Measurements from ENCODE around the gene TSC1.
"Not testable (repeated sequence)": the region's sequence is repeated elsewhere in the genome, so short reads cannot be mapped to it uniquely, and the experiment has no call there.

TSC1 gene

GRCh38 chr9:132978112-132978450, 33.7 kb upstream of the TSC1 start:
- H3K27ac ChIP-seq, result no peak overlapping the region
- no peak for DNase-seq (ENCODE audit: low read depth, low spot score)

DNA sequence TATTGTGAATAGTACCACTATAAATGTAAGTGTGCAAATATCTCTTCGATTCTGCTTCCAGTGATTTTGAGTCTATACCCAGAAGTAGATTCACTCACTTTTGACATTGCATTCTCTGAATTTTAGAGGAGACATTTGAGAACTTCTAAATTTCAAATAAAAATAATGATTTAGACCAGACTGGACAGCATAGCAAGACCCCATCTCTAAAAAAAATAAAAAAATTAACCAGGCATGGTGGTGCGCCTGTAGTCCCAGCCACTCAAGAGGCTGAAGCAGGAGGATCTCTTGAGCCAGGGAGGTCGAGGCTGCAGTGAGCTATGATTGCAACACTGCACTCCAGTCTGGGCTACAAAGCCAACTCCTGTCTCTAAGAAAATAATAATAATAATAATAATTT, 32.2 kb upstream of the TSC1 start:
- DNase-seq (ENCODE audit: low read depth, low spot score), result no peak
- no peak overlapping the region for H3K27ac ChIP-seq

GRCh38 chr9:132975961-132976360, 31.5 kb upstream of the TSC1 start:
- no peak overlapping the region for H3K27ac ChIP-seq
- DNase-seq (ENCODE audit: low read depth, low spot score), result no peak

GRCh38 chr9:132973713-132974112, 29.3 kb upstream of the TSC1 start:
- H3K27ac ChIP-seq, result no peak overlapping the region
- DNase-seq (ENCODE audit: low read depth, low spot score), result no peak

DNA sequence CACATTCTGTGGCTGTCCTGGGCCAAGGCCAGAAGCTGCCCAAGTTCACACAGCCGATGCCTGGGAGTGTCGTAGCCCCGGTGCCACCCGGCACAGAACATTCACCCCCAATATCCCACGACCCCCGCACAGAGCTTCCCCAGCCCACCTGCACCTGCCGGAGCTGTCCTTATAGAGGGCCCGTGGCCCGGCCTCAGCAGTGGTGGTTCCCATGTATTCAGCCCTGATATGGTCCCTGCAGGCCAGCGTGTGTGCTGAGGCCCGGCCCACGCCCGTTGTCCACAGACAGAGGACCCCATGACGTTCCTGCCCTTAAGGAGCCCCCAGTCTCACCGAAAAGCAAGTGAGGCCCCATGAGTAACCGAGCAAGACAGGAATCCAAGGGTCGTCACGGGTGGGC, 28.8 kb upstream of the TSC1 start:
- DNase-seq (ENCODE audit: low read depth, low spot score), result no peak
- H3K27ac ChIP-seq, result no peak overlapping the region

DNA sequence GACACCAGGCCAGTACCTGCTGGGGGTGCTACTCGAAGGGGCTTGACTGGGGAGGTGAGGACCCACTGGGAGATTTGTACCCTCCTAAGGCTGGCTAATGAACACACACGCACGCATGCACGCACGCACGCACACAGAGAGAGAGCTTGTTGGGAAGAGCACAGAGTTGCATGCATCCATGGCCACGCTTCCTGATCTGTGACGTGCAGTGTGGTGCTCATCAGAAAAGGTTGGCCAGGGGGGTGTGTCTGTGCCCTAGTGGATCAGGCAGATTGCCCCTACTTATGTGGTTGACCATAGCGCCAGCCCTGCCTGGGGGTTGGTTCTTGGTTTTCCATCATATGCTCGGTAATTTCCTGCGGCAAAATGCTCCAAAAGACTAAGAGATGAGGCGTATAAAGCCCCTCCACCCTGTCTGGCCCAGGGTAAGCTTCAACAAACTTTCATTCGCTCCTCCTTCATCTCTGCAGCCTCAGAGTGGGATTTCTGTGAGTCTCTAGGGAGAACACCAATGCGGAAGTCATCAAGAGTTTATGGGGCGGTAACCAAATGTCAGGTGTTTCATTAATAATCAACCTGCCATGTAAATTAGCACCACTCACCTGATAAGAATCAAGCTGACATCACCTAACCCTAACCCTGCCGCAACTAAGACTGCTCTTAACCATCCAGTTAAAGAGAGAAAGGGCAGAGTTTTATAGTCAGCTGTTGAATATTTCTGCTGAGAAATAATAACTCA, 26.1 kb upstream of the TSC1 start:
- no peak for DNase-seq (ENCODE audit: low read depth, low spot score)
- H3K27ac ChIP-seq, result no peak overlapping the region

- H3K27ac ChIP-seq, result no peak overlapping the region
- DNase-seq (ENCODE audit: low read depth, low spot score), result no peak
These were observed 25.4 kb upstream of the TSC1 start for GRCh38 chr9:132969783-132970182.

GRCh38 chr9:132967908-132968307, 23.5 kb upstream of the TSC1 start:
- DNase-seq (ENCODE audit: low read depth, low spot score); H3K27ac ChIP-seq: not testable (repeated sequence)

DNA sequence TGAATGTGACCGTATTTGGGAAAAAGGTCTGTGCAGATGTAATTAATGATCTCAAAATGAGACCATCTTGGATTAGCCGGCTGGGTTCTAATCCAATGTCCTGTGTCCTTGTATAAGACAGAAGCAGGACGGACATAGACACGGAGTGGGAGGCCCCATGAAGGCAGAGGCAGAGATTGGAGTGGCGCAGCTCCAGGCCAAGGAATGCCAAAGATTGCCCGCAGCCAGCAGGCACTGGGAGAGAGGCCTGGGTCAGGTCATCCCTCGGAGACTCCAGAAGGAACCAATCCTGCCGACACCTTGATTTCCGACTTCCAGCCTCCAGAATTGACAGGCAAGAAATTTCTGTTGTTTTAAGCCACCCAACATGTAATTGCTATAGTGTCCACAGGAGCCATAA, 21.1 kb upstream of the TSC1 start:
- no peak overlapping the region for H3K27ac ChIP-seq
- no peak for DNase-seq (ENCODE audit: low read depth, low spot score)

GRCh38 chr9:132961002-132961401, 16.6 kb upstream of the TSC1 start:
- H3K27ac ChIP-seq, result no peak overlapping the region
- no peak for DNase-seq (ENCODE audit: low read depth, low spot score)

GRCh38 chr9:132957805-132958204, 13.4 kb upstream of the TSC1 start:
- DNase-seq (ENCODE audit: low read depth, low spot score), result no peak
- no peak overlapping the region for H3K27ac ChIP-seq

DNA sequence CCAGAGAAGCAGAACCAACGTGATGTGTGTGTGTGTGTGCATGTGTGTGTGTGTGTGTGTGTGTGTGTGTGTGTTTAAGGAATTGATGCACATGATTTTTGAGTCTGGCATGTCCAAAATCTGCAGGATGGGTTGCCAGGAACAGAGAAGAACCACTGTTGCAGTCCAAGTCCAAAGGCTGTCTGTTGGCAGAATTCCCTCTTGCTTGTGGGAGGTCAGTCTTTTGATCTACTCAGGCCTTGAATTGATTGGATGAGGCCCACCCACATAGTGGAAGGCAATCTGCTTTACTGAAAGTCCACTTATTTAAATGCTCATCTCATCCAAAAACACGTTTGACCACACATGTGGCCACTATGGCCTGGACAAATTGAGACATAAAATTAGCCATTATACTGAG, 11.4 kb upstream of the TSC1 start:
- H3K27ac ChIP-seq, result no peak overlapping the region
- DNase-seq (ENCODE audit: low read depth, low spot score), result no peak

DNA sequence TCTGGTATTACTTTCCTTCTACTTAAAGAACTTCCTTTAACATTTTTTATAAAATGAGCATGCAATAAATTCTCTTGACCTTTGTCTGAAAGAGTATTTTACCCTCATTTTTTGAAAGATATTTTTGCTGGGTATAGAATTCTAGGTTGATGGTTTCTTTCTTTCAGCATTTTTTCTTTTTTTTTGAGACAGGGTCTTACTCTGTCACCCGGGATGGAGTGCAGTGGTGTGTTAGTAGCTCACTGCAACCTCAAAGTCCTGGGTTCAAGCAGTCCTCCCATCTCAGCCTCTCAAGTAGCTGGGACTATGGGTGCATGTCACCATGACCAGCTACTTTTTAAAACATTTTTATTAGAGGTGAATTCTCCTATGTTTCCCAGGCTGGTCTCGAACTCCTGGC, 10.7 kb upstream of the TSC1 start:
- DNase-seq (ENCODE audit: low read depth, low spot score), result no peak
- no peak overlapping the region for H3K27ac ChIP-seq

- no peak overlapping the region for H3K27ac ChIP-seq
- DNase-seq (ENCODE audit: low read depth, low spot score), result no peak
These were observed 5.3 kb upstream of the TSC1 start for GRCh38 chr9:132949709-132950108.

- no peak overlapping the region for H3K27ac ChIP-seq
- no peak for DNase-seq (ENCODE audit: low read depth, low spot score)
These were observed 4.2 kb upstream of the TSC1 start for GRCh38 chr9:132948482-132949050.

DNA sequence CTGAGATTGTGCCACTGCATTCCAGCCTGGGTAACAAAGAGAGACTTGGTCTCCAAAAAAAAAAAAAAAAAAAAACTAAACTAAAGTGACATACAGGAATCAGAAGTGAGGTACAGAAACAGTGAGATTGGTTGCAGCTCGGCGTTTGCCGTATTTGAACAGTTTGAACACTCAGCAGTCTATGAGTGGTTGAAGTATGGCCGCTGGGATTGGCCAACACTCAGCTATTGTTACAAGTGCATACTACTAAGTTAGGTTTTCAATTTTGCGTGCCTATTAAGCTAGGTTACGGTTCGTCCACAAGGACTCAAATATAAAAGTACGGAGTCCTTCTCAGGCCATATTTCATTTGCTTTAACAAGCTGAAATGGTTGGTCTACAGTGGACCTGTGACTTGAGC, 3.3 kb upstream of the TSC1 start:
- no peak overlapping the region for H3K27ac ChIP-seq
- DNase-seq (ENCODE audit: low read depth, low spot score), result no peak

DNA sequence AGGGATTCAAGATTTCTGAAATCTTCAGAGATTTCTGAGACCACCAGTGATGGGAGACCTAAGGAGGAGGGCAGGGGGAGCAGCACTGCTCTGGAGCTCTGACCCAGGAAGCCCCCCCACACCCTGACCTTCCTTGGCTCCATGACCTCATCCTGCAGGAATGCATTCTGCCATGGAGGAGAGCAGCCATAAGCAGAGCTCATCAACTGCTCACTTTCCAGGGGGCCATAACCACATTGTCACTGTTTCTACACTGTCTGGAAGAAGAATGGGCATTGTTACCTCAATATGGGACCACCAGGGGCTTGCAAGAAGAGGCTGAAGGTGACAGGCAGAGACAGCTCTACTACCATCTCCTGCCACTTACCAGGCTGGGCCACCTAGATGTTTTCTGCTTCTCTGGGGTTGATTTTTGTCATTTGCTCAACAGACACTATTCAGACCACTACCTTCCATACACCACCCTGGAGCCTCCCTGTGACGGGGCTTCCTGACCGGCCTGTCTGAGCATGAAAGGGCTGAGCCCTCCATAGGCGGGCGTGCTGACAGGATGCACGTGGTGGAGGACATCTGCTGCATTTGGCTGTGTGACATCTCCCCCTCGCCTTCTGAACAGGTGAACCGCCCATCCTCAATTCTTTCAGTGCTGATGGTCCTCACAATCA, 2.3 kb upstream of the TSC1 start:
- no peak for DNase-seq (ENCODE audit: low read depth, low spot score)
- no peak overlapping the region for H3K27ac ChIP-seq

- no peak for DNase-seq (ENCODE audit: low read depth, low spot score)
- no peak overlapping the region for H3K27ac ChIP-seq
These were observed 1.8 kb upstream of the TSC1 start for GRCh38 chr9:132946211-132946610.

GRCh38 chr9:132945186-132946130, 1.0 kb upstream of the TSC1 start:
- H3K27ac ChIP-seq, result peak overlapping the region; percentile 87
- DNase-seq (ENCODE audit: low read depth, low spot score), result no peak

DNA sequence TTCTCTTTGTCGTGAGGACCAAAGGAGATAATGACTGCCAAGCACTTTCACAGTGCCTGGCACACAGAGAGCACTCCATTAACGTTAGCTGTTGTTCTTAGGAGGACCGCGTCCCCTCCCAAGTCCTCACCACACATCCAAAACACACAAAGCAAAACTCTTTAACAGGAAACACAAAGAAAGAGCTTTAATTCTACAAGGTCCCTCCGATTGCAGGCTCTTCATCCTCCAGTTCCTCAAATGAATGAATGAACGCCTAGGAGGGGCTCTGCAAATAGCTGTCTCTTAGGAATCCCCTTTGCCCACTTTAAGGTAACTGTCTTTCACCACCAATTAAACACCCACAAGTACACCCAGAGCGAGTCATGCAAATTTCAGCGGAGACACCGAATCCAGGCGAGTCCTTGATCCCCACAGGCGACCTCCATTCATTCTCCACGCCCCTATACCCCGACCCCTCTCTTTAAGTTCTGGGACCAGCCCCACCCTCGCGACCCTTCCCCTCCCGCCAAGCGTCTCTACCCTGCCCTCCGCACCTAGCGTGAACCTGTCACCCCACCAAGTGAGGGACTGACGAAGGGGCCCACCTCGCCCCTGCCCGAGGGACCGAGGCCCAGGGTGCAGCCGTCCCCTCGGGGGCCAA, 644 bp downstream of the TSC1 start:
- peak overlapping the region; percentile 87 for H3K27ac ChIP-seq
- no peak for DNase-seq (ENCODE audit: low read depth, low spot score)
